IPS DF 6.9 (cell line): ENCODE results near the gene GPR183.

Experiments used
- DNase-seq: peaks from one replicate; pipeline ENCODE4 v3.0.0-alpha.2; 2013; ENCODE audit warnings: low read depth, low spot score
- H3K27ac ChIP-seq: one replicate; pipeline ENCODE4 v1.5.1; 2013; ENCODE audit warnings: low read length, control low read depth
- H3K27me3 ChIP-seq: 2 replicates; pipeline ENCODE4 v1.6.1; 2013; ENCODE audit warnings: mild to moderate bottlenecking, low read length; ENCODE audit not compliant: control insufficient read depth, insufficient read depth
- H3K36me3 ChIP-seq: 2 replicates; pipeline ENCODE4 v1.6.1; 2013; ENCODE audit warnings: low read length; ENCODE audit not compliant: control insufficient read depth, insufficient read depth
- H3K4me1 ChIP-seq: 2 replicates; pipeline ENCODE4 v1.6.1; 2013; ENCODE audit warnings: low read length; ENCODE audit not compliant: control insufficient read depth, insufficient read depth
- H3K4me3 ChIP-seq: 2 replicates; pipeline ENCODE4 v1.5.1; 2013; ENCODE audit warnings: mild to moderate bottlenecking, low read length
- H3K9me3 ChIP-seq: 2 replicates; pipeline ENCODE4 v1.6.1; 2013; ENCODE audit warnings: low read length, inconsistent platforms; ENCODE audit not compliant: control insufficient read depth, insufficient read depth
- WGBS: extraction: QIAGEN DNeasy Blood & Tissue Kit; methylation state at CpG from one replicate; pipeline ENCODE4 v1.1.7; 2013; ENCODE audit warnings: mixed read lengths, missing lambda C conversion rate; ENCODE audit not compliant: insufficient read length, insufficient coverage; 5-methylcytosine and 5-hydroxymethylcytosine counted together

Gene GPR183

GRCh38 chr13:99347911-99348451 is 40.8 kb upstream of the GPR183 start:
- Histone ChIP-seq H3K9me3 (no peaks in the 10 kb centered on the region), H3K27ac (no peak overlapping the region), H3K36me3 (peaks cover 2% of the 10 kb centered on the region; the same call in 1 of the 2 replicates), H3K27me3 (no peaks in the 10 kb centered on the region), H3K4me1 (no peaks in the 10 kb centered on the region), H3K4me3 (no peak overlapping the region)
- WGBS, result no CpG with 5 or more reads among the region's 8 CpGs
- no peak for DNase-seq

GRCh38 chr13:99347335-99347878 is 40.2 kb upstream of the GPR183 start:
- WGBS, result no CpG with 5 or more reads among the region's 6 CpGs
- peaks cover 2% of the 10 kb centered on the region; the same call in 1 of the 2 replicates for H3K36me3 ChIP-seq
- H3K4me3 ChIP-seq, result no peak overlapping the region
- no peaks in the 10 kb centered on the region for H3K9me3 ChIP-seq
- H3K27ac ChIP-seq, result no peak overlapping the region
- no peaks in the 10 kb centered on the region for H3K4me1 ChIP-seq
- H3K27me3 ChIP-seq, result no peaks in the 10 kb centered on the region
- DNase-seq, result no peak

DNA sequence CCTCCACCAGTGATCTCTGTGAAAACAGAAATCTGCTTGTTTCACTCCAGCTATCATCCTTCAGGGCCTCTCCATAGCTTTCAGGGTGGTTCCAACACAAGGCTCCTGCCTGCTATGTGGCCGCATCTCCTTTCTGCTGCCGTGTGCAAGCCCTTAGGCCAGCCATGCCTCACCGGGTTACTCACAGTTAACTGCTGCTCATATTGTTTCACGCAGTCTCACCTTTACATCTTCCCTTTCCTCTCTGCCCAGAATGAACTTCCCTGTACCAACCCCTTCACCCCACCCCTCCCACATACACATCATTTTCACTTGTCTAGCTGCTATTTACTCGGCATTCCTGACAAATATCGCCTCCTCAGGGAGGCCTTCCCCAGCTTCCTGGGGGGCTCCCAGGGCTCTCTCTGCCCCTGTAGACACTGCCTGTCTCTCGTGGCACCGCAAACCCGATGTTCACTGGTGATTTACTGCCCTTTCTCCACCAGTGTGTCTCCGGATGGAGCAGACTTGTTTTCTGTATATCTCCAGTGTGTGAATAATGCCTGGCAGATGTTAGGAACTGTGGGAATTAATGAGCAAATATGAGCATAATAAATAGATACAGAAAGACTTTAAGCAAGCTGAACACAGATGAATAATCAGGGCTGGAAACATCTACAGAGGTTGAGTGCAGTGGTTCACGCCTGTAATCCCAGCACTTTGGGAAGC is 39.3 kb upstream of the GPR183 start:
- DNase-seq, result no peak
- H3K4me1 ChIP-seq, result no peaks in the 10 kb centered on the region
- no peak overlapping the region for H3K27ac ChIP-seq
- H3K36me3 ChIP-seq, result peaks cover 7% of the 10 kb centered on the region; the same call in 1 of the 2 replicates
- H3K4me3 ChIP-seq, result no peak overlapping the region
- WGBS, result 100% methylated on average over 1 of the region's 11 CpGs
- H3K27me3 ChIP-seq, result no peaks in the 10 kb centered on the region
- no peaks in the 10 kb centered on the region for H3K9me3 ChIP-seq

DNA sequence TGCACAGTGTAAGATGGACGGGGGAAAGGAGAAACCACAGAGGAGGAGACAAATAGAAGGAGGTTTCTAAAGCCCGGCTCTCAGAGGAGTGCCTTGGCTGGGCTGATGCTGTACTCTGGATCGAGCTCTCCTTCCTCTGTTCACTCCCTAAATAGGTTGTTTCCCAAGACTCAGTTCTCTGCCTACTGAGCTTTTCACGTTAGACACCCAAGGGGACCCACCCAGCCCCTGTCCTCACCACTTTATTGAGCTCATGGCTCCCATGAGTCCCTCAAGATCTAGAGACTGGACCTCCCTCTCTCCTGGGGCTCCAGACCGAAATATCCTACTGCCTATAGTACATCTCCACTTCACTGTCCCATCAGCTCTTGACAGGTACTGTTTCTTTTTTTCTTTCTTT is 38.1 kb upstream of the GPR183 start:
- no peak for DNase-seq
- Histone ChIP-seq H3K36me3 (peaks cover 7% of the 10 kb centered on the region; the same call in 1 of the 2 replicates), H3K27me3 (no peaks in the 10 kb centered on the region), H3K27ac (no peak overlapping the region), H3K4me3 (no peak overlapping the region), H3K4me1 (no peaks in the 10 kb centered on the region), H3K9me3 (no peaks in the 10 kb centered on the region)
- no CpG with 5 or more reads among the region's 5 CpGs for WGBS

GRCh38 chr13:99344610-99345208 is 37.5 kb upstream of the GPR183 start:
- H3K36me3 ChIP-seq, result peaks cover 7% of the 10 kb centered on the region; the same call in 1 of the 2 replicates
- WGBS, result no CpG with 5 or more reads among the region's 6 CpGs
- DNase-seq, result no peak
- H3K27ac ChIP-seq, result no peak overlapping the region
- H3K4me3 ChIP-seq, result no peak overlapping the region
- no peaks in the 10 kb centered on the region for H3K9me3 ChIP-seq
- no peaks in the 10 kb centered on the region for H3K4me1 ChIP-seq
- H3K27me3 ChIP-seq, result no peaks in the 10 kb centered on the region

GRCh38 chr13:99342723-99343315 is 35.6 kb upstream of the GPR183 start:
- WGBS, result no CpG with 5 or more reads among the region's 10 CpGs
- no peak for DNase-seq
- no peaks in the 10 kb centered on the region for H3K27me3 ChIP-seq

GRCh38 chr13:99341969-99342722 is 34.9 kb upstream of the GPR183 start:
- Histone ChIP-seq H3K27ac (no peak overlapping the region), H3K4me1 (0 out of 2 replicates have a peak, but pooled peaks cover 1% of the 10 kb centered on the region), H3K9me3 (no peaks in the 10 kb centered on the region), H3K36me3 (0 out of 2 replicates have a peak, but pooled peaks cover 5% of the 10 kb centered on the region), H3K27me3 (no peaks in the 10 kb centered on the region), H3K4me3 (no peak overlapping the region)
- DNase-seq, result no peak
- WGBS, result no CpG with 5 or more reads among the region's 16 CpGs

More at GRCh38 chr13:99342723-99343315, 35.6 kb upstream of the GPR183 start:
- 0 out of 2 replicates have a peak, but pooled peaks cover 5% of the 10 kb centered on the region for H3K36me3 ChIP-seq
- H3K27ac ChIP-seq, result no peak overlapping the region
- no peaks in the 10 kb centered on the region for H3K9me3 ChIP-seq
- no peaks in the 10 kb centered on the region for H3K4me1 ChIP-seq
- no peak overlapping the region for H3K4me3 ChIP-seq

DNA sequence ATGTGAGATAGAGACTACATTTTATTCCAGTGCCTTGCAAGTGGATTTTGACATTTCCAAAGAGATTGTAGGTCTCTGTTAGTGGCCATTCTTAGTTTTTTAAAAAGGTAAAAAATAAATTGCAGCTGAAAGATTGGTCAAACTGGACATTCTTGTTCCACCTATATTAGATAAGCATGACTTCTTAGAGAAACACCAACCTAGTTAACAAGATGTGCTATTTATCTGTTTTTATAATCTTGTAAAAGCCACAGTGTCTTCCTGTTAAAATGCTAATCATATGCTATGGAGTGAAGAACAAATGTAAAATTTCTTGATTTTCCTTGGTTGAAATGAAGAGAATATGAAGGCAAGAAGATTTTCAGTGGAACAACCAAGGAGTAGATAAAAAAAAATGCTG is 33.4 kb upstream of the GPR183 start:
- DNase-seq, result no peak
- Histone ChIP-seq H3K36me3 (0 out of 2 replicates have a peak, but pooled peaks cover 5% of the 10 kb centered on the region), H3K9me3 (no peaks in the 10 kb centered on the region), H3K4me1 (0 out of 2 replicates have a peak, but pooled peaks cover 1% of the 10 kb centered on the region), H3K27me3 (no peaks in the 10 kb centered on the region), H3K27ac (no peak overlapping the region), H3K4me3 (no peak overlapping the region)

DNA sequence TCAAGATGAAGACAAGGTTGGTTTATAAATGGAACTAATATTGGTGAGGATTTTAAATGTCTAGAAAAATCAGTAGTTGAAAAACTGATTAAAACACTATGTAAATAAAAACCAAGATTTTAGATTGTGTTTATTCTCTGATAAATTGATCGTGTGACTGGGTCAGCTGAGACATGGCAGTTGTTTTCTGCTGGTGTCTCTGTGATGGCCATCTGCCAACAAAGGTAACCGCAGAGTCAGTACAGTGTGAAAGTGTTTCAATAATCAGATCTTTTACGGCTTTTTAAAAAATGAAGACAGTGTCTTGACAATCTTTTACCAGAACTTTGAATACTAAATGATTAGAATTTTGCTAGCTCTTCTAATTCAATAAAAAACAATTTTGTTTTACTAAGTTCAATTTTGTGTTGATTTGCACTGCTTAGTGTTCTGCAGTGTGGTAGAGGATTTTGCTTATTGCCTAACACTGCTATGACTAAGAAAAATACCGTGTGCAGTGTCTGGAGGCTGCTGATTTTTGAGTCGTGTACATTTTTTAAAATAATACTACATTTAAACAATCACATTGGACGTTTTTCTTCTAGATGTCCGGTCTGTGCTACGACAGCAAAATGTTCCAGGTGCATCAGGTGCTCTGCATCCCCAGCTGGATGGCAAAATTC is 32.7 kb upstream of the GPR183 start:
- DNase-seq, result no peak
- 0 out of 2 replicates have a peak, but pooled peaks cover 5% of the 10 kb centered on the region for H3K36me3 ChIP-seq
- WGBS, result no CpG with 5 or more reads among the region's 8 CpGs

More for the DNA sequence above, 32.7 kb upstream of the GPR183 start:
- Histone ChIP-seq H3K27ac (no peak overlapping the region), H3K9me3 (no peaks in the 10 kb centered on the region), H3K4me1 (0 out of 2 replicates have a peak, but pooled peaks cover 1% of the 10 kb centered on the region), H3K4me3 (no peak overlapping the region), H3K27me3 (no peaks in the 10 kb centered on the region)
